ENCODE results near the gene MYO15B.

The MYO15B gene

DNA sequence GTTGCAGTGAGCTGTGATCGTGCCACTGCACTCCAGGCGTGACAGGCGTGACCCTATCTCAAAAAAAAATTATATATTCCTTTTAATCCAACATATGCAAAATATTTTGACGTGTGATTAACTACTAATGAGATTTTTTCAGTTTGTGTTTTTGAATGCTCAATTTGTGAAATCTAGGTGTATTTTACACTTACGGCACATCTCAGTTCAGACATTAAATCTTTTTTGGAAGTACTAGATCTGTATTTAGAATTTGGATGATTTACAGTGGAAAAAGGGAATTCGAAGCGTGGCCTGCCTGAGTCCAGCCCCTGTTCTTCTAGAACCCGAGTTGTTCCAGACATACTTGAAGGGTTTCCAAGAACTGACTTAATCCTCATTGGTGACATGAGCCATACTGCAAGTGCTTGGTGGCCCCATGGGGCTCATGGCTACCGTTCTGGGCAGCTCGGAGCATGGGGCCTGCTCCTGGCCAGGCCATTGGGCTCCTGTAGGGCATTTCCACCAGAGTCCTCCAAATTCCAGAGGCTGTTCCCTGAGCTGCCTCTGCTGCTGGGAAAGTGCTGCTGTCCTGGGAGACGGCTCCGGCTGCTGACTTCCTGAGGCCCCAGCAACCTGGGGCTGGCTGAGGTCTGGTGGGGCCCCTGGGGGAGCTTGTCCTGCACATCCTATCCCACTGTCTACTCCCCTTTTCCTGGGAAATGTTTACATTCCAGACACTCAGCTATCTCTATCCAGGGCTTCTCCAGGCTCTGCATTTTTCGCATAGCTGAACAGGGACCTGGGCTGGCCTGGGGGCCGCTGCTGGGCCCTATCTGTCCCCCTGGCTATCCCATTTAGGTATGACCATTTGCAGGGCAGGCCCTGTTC lies 34.9 kb upstream of the MYO15B start:
- H3K4me1 ChIP-seq (ENCODE audit: low read length): no peaks in the 10 kb centered on the region
- H3K4me3 ChIP-seq (ENCODE audit: low read length): no peak overlapping the region
- no peaks in the 10 kb centered on the region for H3K79me2 ChIP-seq (ENCODE audit: low read length)
- no peaks in the 10 kb centered on the region for H4K20me1 ChIP-seq (ENCODE audit: insufficient read depth, low read length)
- no peaks in the 10 kb centered on the region for H3F3A ChIP-seq (ENCODE audit: insufficient read depth, low read length)
- no peaks in the 10 kb centered on the region for H3K9me2 ChIP-seq (replicated peaks; ENCODE audit: insufficient read depth, low read length)
- H3K27ac ChIP-seq (ENCODE audit: low read length): no peak overlapping the region
- no peaks in the 10 kb centered on the region for H3K36me3 ChIP-seq (replicated peaks; ENCODE audit: insufficient read depth, low read length)
- H3K27me3 ChIP-seq (replicated peaks; ENCODE audit: insufficient read depth, low read length): no peaks in the 10 kb centered on the region
- H3K9me3 ChIP-seq (replicated peaks; ENCODE audit: insufficient read depth, low read length): no peaks in the 10 kb centered on the region
- TF ChIP-seq EZH2 (optimal IDR thresholded peaks at IDR 0.05; ENCODE audit: low read depth, low read length) (no peak), EZH2phosphoT487 (IDR thresholded peaks at IDR 0.05; ENCODE audit: low read length) (no peak)
- TF ChIP-seq, protein P1, sequence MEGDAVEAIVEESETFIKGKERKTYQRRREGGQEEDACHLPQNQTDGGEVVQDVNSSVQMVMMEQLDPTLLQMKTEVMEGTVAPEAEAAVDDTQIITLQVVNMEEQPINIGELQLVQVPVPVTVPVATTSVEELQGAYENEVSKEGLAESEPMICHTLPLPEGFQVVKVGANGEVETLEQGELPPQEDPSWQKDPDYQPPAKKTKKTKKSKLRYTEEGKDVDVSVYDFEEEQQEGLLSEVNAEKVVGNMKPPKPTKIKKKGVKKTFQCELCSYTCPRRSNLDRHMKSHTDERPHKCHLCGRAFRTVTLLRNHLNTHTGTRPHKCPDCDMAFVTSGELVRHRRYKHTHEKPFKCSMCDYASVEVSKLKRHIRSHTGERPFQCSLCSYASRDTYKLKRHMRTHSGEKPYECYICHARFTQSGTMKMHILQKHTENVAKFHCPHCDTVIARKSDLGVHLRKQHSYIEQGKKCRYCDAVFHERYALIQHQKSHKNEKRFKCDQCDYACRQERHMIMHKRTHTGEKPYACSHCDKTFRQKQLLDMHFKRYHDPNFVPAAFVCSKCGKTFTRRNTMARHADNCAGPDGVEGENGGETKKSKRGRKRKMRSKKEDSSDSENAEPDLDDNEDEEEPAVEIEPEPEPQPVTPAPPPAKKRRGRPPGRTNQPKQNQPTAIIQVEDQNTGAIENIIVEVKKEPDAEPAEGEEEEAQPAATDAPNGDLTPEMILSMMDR (IDR thresholded peaks at IDR 0.05; ENCODE audit: low read length): no peak
- H3K4me2 ChIP-seq (ENCODE audit: low read depth, low read length): no peak overlapping the region
- no peak overlapping the region for H2AFZ ChIP-seq (ENCODE audit: low read length)
- no peak overlapping the region for H3K9ac ChIP-seq (ENCODE audit: low read length)
- DNase-seq: no peak

GRCh38 chr17:75553295-75554110 lies 34.1 kb upstream of the MYO15B start:
- no peaks in the 10 kb centered on the region for H3K9me3 ChIP-seq (replicated peaks; ENCODE audit: insufficient read depth, low read length)
- no peak overlapping the region for H3K4me3 ChIP-seq (ENCODE audit: low read length)
- no peak overlapping the region for H3K9ac ChIP-seq (ENCODE audit: low read length)
- no peaks in the 10 kb centered on the region for H3K79me2 ChIP-seq (ENCODE audit: low read length)
- H3K4me1 ChIP-seq (ENCODE audit: low read length): no peaks in the 10 kb centered on the region
- H3F3A ChIP-seq (ENCODE audit: insufficient read depth, low read length): no peaks in the 10 kb centered on the region
- no peaks in the 10 kb centered on the region for H3K27me3 ChIP-seq (replicated peaks; ENCODE audit: insufficient read depth, low read length)
- no peak overlapping the region for H3K4me2 ChIP-seq (ENCODE audit: low read depth, low read length)
- H4K20me1 ChIP-seq (ENCODE audit: insufficient read depth, low read length): no peaks in the 10 kb centered on the region
- no peak overlapping the region for H3K27ac ChIP-seq (ENCODE audit: low read length)
- H3K36me3 ChIP-seq (replicated peaks; ENCODE audit: insufficient read depth, low read length): no peaks in the 10 kb centered on the region
- no peak for DNase-seq
- no peak for TF ChIP-seq EZH2 (optimal IDR thresholded peaks at IDR 0.05; ENCODE audit: low read depth, low read length)
- TF ChIP-seq, protein P1 (IDR thresholded peaks at IDR 0.05; ENCODE audit: low read length): no peak
- no peak for TF ChIP-seq EZH2phosphoT487 (IDR thresholded peaks at IDR 0.05; ENCODE audit: low read length)
- no peak overlapping the region for H2AFZ ChIP-seq (ENCODE audit: low read length)
- no peaks in the 10 kb centered on the region for H3K9me2 ChIP-seq (replicated peaks; ENCODE audit: insufficient read depth, low read length)

GRCh38 chr17:75555679-75556153 lies 31.9 kb upstream of the MYO15B start:
- TF ChIP-seq, protein P1 (IDR thresholded peaks at IDR 0.05; ENCODE audit: low read length): no peak
- no peak for TF ChIP-seq EZH2phosphoT487 (IDR thresholded peaks at IDR 0.05; ENCODE audit: low read length)
- TF ChIP-seq EZH2 (optimal IDR thresholded peaks at IDR 0.05; ENCODE audit: low read depth, low read length): no peak
- no peak for DNase-seq
- Histone ChIP-seq H3K27me3 (replicated peaks; ENCODE audit: insufficient read depth, low read length) (no peaks in the 10 kb centered on the region), H3K9me2 (replicated peaks; ENCODE audit: insufficient read depth, low read length) (no peaks in the 10 kb centered on the region), H2AFZ (ENCODE audit: low read length) (no peak overlapping the region), H4K20me1 (ENCODE audit: insufficient read depth, low read length) (no peaks in the 10 kb centered on the region), H3K9me3 (replicated peaks; ENCODE audit: insufficient read depth, low read length) (no peaks in the 10 kb centered on the region), H3K9ac (ENCODE audit: low read length) (no peak overlapping the region), H3K27ac (ENCODE audit: low read length) (no peak overlapping the region), H3K36me3 (replicated peaks; ENCODE audit: insufficient read depth, low read length) (no peaks in the 10 kb centered on the region), H3K4me2 (ENCODE audit: low read depth, low read length) (no peak overlapping the region), H3F3A (ENCODE audit: insufficient read depth, low read length) (no peaks in the 10 kb centered on the region), H3K4me1 (ENCODE audit: low read length) (no peaks in the 10 kb centered on the region), H3K79me2 (ENCODE audit: low read length) (no peaks in the 10 kb centered on the region), H3K4me3 (ENCODE audit: low read length) (no peak overlapping the region)

Measured in MM.1S (cell line).